K562 (cell line): ENCODE measurements around the gene KCNJ14. TPM values are rescaled to one million over a fixed set of nuclear protein-coding genes. Genes with fewer than 3 reads are reported as not detected.

Experiments
- ATAC-seq: fragments of 200-7000 bp; cut with Tn5 transposase; 3 replicates; pipeline ENCODE4 v1.9.1; 2020; ENCODE audit warnings: moderate library complexity
- BruUV-seq: library from RNA; stranded (reverse); fragments of 400-500 nt; replicated peaks from 2 replicates; lab custom pipeline; 2021; lab: Mats Ljungman, UMichigan
- CTCF ChIA-PET: fragments of 300-600 bp; formaldehyde crosslinking; extraction: SDS; loops from one replicate; lab custom pipeline; 2021; ENCODE audit warnings: low intra/inter-chr PET ratio; lab: Yijun Ruan, JAX
- POLR2A ChIA-PET: fragments of 300-600, 350-650 bp; sonication (Branson Sonifier 250); formaldehyde crosslinking; extraction: SDS; loops from one replicate; lab custom pipeline; 2021; ENCODE audit warnings: antibody characterized with exemption, inconsistent platforms; lab: Yijun Ruan, JAX
- DNase-seq, 4 experiments: peaks; one replicate each; pipeline versions ENCODE4 v3.0.0 to v3.0.0-alpha.2; 2011 to 2018; ENCODE audit warnings: low spot score in 3 of 4, mixed read lengths in 3 of 4; ENCODE audit errors: extremely low read depth in 1 of 4
- FAIRE-seq: peaks from 2 replicates; lab custom pipeline; 2011; peaks lifted over from hg19 to GRCh38; lab: Jason Lieb, UNC
- H2AFZ ChIP-seq: 2 replicates; pipeline ENCODE4 v1.6.0; 2011; ENCODE audit warnings: low read depth, low read length, control low read depth, inconsistent platforms
- H3K27ac ChIP-seq: fragments of 200-600 bp; 3 replicates; pipeline ENCODE4 v1.8.0; 2011; ENCODE audit warnings: low read depth, mild to moderate bottlenecking, control low read depth, inconsistent platforms, low read length, moderate library complexity, mixed read lengths; ENCODE audit errors: extremely low read depth
- H3K27me3 ChIP-seq, 2 experiments: fragments of 300-600 bp in 1 of 2; 2 replicates in 1 of 2; 3 replicates in 1 of 2; pipeline versions ENCODE4 v1.6.0 to v1.8.0; 2011; ENCODE audit warnings: inconsistent platforms in 2 of 2, low read length in 2 of 2, mild to moderate bottlenecking in 1 of 2, mixed read lengths in 1 of 2, moderate library complexity in 1 of 2; ENCODE audit not compliant: control insufficient read depth in 2 of 2, insufficient read depth in 2 of 2
- H3K36me3 ChIP-seq: fragments of 300-600 bp; 3 replicates; pipeline ENCODE4 v1.8.0; 2011; ENCODE audit warnings: mild to moderate bottlenecking, low read length, inconsistent platforms; ENCODE audit not compliant: control insufficient read depth, insufficient read depth
- H3K4me1 ChIP-seq, 2 experiments: fragments of 200-600 bp in 1 of 2; replicated peaks in 1 of 2; 2 replicates in 1 of 2; 3 replicates in 1 of 2; pipeline versions ENCODE4 v1.5.1 to v1.8.0; 2011; ENCODE audit warnings: inconsistent platforms in 2 of 2, low read length in 2 of 2, mild to moderate bottlenecking in 1 of 2, mixed read lengths in 1 of 2, moderate library complexity in 1 of 2; ENCODE audit not compliant: control insufficient read depth in 2 of 2, insufficient read depth in 2 of 2
- H3K4me2 ChIP-seq: 2 replicates; pipeline ENCODE4 v1.6.1; 2011; ENCODE audit warnings: low read length, control low read depth, inconsistent platforms, mixed read lengths; ENCODE audit not compliant: insufficient read depth
- H3K4me3 ChIP-seq: fragments of 200-600 bp; sonication (generic), shearing (Covaris generic); 2 replicates; pipeline ENCODE4 v1.5.1; 2016; ENCODE audit warnings: control low read depth, inconsistent platforms
- H3K79me2 ChIP-seq: fragments of 200-600 bp; 3 replicates; pipeline ENCODE4 v1.8.0; 2011; ENCODE audit warnings: low read length, inconsistent platforms; ENCODE audit not compliant: control insufficient read depth, insufficient read depth
- H3K9ac ChIP-seq, 2 experiments: 2 replicates each; pipeline versions ENCODE4 v1.6.0 to v1.6.1; 2011; ENCODE audit warnings: low read depth in 2 of 2, low read length in 2 of 2, control low read depth in 1 of 2, inconsistent platforms in 1 of 2, mild to moderate bottlenecking in 1 of 2, mixed read lengths in 1 of 2; ENCODE audit not compliant: insufficient read depth in 1 of 2
- H3K9me1 ChIP-seq: one replicate; pipeline ENCODE4 v1.6.0; 2011; ENCODE audit warnings: inconsistent platforms, mild to moderate bottlenecking, low read length, moderate library complexity; ENCODE audit not compliant: control insufficient read depth, insufficient read depth
- H3K9me3 ChIP-seq: replicated peaks from 2 replicates; pipeline ENCODE4 v1.5.1; 2011; ENCODE audit warnings: low read depth, low read length, inconsistent platforms; ENCODE audit not compliant: control insufficient read depth, insufficient read depth
- H4K20me1 ChIP-seq: replicated peaks from 2 replicates; pipeline ENCODE4 v1.6.1; 2011; ENCODE audit warnings: low read length, inconsistent platforms, mixed read lengths; ENCODE audit not compliant: control insufficient read depth, insufficient read depth
- CBFA2T3 ChIP-seq: fragments of 450-650 bp; IDR thresholded peaks from 2 replicates; pipeline ENCODE4 v1.6.1; 2017
- EGR1 ChIP-seq: fragments of 450-650 bp; conservative IDR thresholded peaks from 2 replicates; pipeline ENCODE4 v1.6.1; 2017; ENCODE audit warnings: mild to moderate bottlenecking
- KLF6 ChIP-seq: fragments of 250-450 bp; sonication (Bioruptor Pico); IDR thresholded peaks from 2 replicates; pipeline ENCODE4 v1.4.0; 2020; ENCODE audit warnings: mild to moderate bottlenecking, moderate library complexity, borderline replicate concordance
- MAZ ChIP-seq, 2 experiments: fragments of 450-650 bp in 1 of 2; sonication (generic) in 1 of 2; formaldehyde crosslinking; IDR thresholded peaks in 1 of 2; conservative IDR thresholded peaks in 1 of 2; 2 replicates each; pipeline versions ENCODE4 v1.4.0 to v1.5.0; 2020; ENCODE audit warnings: mild to moderate bottlenecking in 1 of 2, missing genetic modification reagents in 1 of 2
- PCBP1 ChIP-seq: fragments of 200-400 bp; formaldehyde crosslinking; IDR thresholded peaks from 2 replicates; pipeline ENCODE4 v1.6.1; 2018; ENCODE audit warnings: mild to moderate bottlenecking, low read depth, low read length; ENCODE audit not compliant: poor library complexity, severe bottlenecking
- TGIF2 ChIP-seq: sonication (generic); formaldehyde crosslinking; IDR thresholded peaks from 2 replicates; pipeline ENCODE4 v1.8.1; 2022; ENCODE audit warnings: mild to moderate bottlenecking, missing genetic modification reagents, moderate library complexity
- ZBTB7A ChIP-seq: IDR thresholded peaks from 2 replicates; pipeline ENCODE4 v1.6.1; 2011; ENCODE audit warnings: low read depth, mild to moderate bottlenecking, low read length, moderate library complexity, borderline replicate concordance; ENCODE audit not compliant: control insufficient read depth
- WGBS: fragments of 100-300 bp; shearing (Covaris generic); methylation state at CpG from one replicate; pipeline ENCODE4 v1.1.6; 2016; ENCODE audit warnings: low coverage, mixed read lengths; ENCODE audit not compliant: insufficient coverage; ENCODE audit errors: missing lambda C conversion rate; 5-methylcytosine and 5-hydroxymethylcytosine counted together
- in situ Hi-C: fragments of 300-500 bp; cut with MboI; formaldehyde crosslinking; loops from 4 replicates; pipeline ENCODE4 v1.15.0; 2018; ENCODE audit warnings: inconsistent platforms, mixed read lengths
- intact Hi-C: fragments of 100-400 bp; cut with micrococcal nuclease; formaldehyde crosslinking; loops from 2 replicates; pipeline ENCODE4 v1.14.2; 2022
- polyA plus RNA-seq, 8 experiments: library from polyadenylated mRNA; depleted of rRNA in 4 of 8; stranded (reverse) in 5 of 8; unstranded in 3 of 8; fragments of >200 nt; fragmentation: Nextera tagmentation in 2 of 8; fragmentation: Illumina TruSeq in 1 of 8; extraction: Ambion mirVana in 2 of 8; extraction: Trizol in 1 of 8; gene quantifications; 2 replicates each; pipeline versions ENCODE4 v1.2.1 to v1.2.3, GENCODE V29; 2011 to 2014; ENCODE audit warnings: inconsistent platforms in 1 of 8, missing spikeins in 1 of 8
- total RNA-seq, 7 experiments: library from RNA; depleted of rRNA in 6 of 7; stranded (reverse); fragments of >200 nt in 6 of 7; fragmentation: Illumina TruSeq in 2 of 7; extraction: Trizol in 2 of 7; gene quantifications; 2 replicates each; pipeline versions ENCODE4 v1.2.1 to v1.2.3, GENCODE V29; 2011 to 2021; ENCODE audit warnings: low replicate concordance in 1 of 7
- TF ChIP-seq, protein P1 (sequence below): conservative IDR thresholded peaks from 2 replicates; pipeline ENCODE4 v1.6.1; 2011; ENCODE audit warnings: low read depth, mild to moderate bottlenecking, low read length; ENCODE audit not compliant: control insufficient read depth
- TF ChIP-seq, protein P2 (sequence below): sonication (generic); formaldehyde crosslinking; IDR thresholded peaks from 2 replicates; pipeline ENCODE4 v1.8.1; 2023; ENCODE audit warnings: missing genetic modification reagents, mild to moderate bottlenecking, borderline replicate concordance
- TF ChIP-seq, protein P3 (sequence below), 2 experiments: IDR thresholded peaks; 2 replicates each; pipeline ENCODE4 v1.6.1; 2011; ENCODE audit warnings: borderline replicate concordance in 1 of 2, control low read depth in 1 of 2, low read depth in 1 of 2, low read length in 1 of 2, mild to moderate bottlenecking in 1 of 2, mixed read lengths in 1 of 2, moderate library complexity in 1 of 2; ENCODE audit not compliant: insufficient read depth in 1 of 2, insufficient read length in 1 of 2, poor library complexity in 1 of 2, severe bottlenecking in 1 of 2; ENCODE audit errors: extremely low read depth in 1 of 2

Gene KCNJ14
- total and polyA plus RNA-seq, 9 of the 15 experiments (the other 6 are each of a cell fraction or from before 2014, with no cell fraction given), result 0.15 to 1.6 (median 0.49) TPM

GRCh38 chr19:48490981-48491792 is 35.8 kb downstream of the KCNJ14 start:
- in situ Hi-C loops (no loop called here), intact Hi-C loops (loop anchor here (10.0 kb wide), 1 partner anchor 96 kb away; the partner anchor contains the start of genes GRIN2D and KDELR1)
- Histone ChIP-seq H3K4me1 (peaks cover 34 to 57% of the 10 kb centered on the region in 2 experiments), H4K20me1 (0 out of 2 replicates have a peak, but pooled peaks cover 4% of the 10 kb centered on the region), H2AFZ (peak overlapping the region; percentile 57; the same call in 1 of the 2 replicates), H3K27ac (peak overlapping the region; percentile 53; the same call in 1 of the 3 replicates), H3K9me1 (no peaks in the 10 kb centered on the region), H3K4me3 (no peak overlapping the region; the same call in 1 of the 2 replicates), H3K4me2 (peak overlapping the region; percentile 48), H3K79me2 (peaks cover 6% of the 10 kb centered on the region; the same call in 2 of the 3 replicates), H3K9ac (peak overlapping the region in 1 of 2 experiments; percentile 74; a peak in 3 of 4 replicates), H3K36me3 (peaks cover 2% of the 10 kb centered on the region; the same call in 1 of the 3 replicates), H3K27me3 (no peaks in the 10 kb centered on the region), H3K9me3 (no peaks in the 10 kb centered on the region)
- 14% methylated on average over 17 of the region's 50 CpGs for WGBS
- DNase-seq (peak; percentile 83 to 96 (median 94)), ATAC-seq (peak; percentile 46), FAIRE-seq (peak; percentile 19)
- BruUV-seq, result no TSS peak
- POLR2A ChIA-PET, result interaction anchor here (0.9 to 1.6 kb wide), 2 partner anchors 10 to 14 kb away, joined by 5 to 7 read pairs; no protein-coding TSS in a partner anchor
- CTCF ChIA-PET, result no interaction called here
- no peak for TF ChIP-seq TGIF2 (CRISPR knock-in tag)
- TF ChIP-seq EGR1, result peak; percentile 76
- TF ChIP-seq MAZ (CRISPR knock-in tag; conservative IDR thresholded peaks at IDR 0.05 in 1 of 2, IDR thresholded peaks at IDR 0.05 in 1 of 2), result 0 out of 4 replicates have a peak, but pooled peaks of 1 of the 2 experiments have one; percentile 30
- peak; percentile 25 for TF ChIP-seq PCBP1
- TF ChIP-seq, protein P1, sequence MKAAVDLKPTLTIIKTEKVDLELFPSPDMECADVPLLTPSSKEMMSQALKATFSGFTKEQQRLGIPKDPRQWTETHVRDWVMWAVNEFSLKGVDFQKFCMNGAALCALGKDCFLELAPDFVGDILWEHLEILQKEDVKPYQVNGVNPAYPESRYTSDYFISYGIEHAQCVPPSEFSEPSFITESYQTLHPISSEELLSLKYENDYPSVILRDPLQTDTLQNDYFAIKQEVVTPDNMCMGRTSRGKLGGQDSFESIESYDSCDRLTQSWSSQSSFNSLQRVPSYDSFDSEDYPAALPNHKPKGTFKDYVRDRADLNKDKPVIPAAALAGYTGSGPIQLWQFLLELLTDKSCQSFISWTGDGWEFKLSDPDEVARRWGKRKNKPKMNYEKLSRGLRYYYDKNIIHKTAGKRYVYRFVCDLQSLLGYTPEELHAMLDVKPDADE, result peak; percentile 61; the same call in 1 of the 2 replicates
- TF ChIP-seq KLF6, result no peak
- TF ChIP-seq, protein P2, sequence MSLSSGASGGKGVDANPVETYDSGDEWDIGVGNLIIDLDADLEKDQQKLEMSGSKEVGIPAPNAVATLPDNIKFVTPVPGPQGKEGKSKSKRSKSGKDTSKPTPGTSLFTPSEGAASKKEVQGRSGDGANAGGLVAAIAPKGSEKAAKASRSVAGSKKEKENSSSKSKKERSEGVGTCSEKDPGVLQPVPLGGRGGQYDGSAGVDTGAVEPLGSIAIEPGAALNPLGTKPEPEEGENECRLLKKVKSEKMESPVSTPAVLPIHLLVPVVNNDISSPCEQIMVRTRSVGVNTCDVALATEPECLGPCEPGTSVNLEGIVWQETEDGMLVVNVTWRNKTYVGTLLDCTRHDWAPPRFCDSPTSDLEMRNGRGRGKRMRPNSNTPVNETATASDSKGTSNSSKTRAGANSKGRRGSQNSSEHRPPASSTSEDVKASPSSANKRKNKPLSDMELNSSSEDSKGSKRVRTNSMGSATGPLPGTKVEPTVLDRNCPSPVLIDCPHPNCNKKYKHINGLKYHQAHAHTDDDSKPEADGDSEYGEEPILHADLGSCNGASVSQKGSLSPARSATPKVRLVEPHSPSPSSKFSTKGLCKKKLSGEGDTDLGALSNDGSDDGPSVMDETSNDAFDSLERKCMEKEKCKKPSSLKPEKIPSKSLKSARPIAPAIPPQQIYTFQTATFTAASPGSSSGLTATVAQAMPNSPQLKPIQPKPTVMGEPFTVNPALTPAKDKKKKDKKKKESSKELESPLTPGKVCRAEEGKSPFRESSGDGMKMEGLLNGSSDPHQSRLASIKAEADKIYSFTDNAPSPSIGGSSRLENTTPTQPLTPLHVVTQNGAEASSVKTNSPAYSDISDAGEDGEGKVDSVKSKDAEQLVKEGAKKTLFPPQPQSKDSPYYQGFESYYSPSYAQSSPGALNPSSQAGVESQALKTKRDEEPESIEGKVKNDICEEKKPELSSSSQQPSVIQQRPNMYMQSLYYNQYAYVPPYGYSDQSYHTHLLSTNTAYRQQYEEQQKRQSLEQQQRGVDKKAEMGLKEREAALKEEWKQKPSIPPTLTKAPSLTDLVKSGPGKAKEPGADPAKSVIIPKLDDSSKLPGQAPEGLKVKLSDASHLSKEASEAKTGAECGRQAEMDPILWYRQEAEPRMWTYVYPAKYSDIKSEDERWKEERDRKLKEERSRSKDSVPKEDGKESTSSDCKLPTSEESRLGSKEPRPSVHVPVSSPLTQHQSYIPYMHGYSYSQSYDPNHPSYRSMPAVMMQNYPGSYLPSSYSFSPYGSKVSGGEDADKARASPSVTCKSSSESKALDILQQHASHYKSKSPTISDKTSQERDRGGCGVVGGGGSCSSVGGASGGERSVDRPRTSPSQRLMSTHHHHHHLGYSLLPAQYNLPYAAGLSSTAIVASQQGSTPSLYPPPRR (CRISPR knock-in tag), result no peak
- TF ChIP-seq, protein P3, sequence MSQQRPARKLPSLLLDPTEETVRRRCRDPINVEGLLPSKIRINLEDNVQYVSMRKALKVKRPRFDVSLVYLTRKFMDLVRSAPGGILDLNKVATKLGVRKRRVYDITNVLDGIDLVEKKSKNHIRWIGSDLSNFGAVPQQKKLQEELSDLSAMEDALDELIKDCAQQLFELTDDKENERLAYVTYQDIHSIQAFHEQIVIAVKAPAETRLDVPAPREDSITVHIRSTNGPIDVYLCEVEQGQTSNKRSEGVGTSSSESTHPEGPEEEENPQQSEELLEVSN (IDR thresholded peaks at IDR 0.05; ENCODE audit: borderline replicate concordance in 1 of 2, extremely low read depth in 1 of 2, insufficient read depth in 1 of 2, insufficient read length in 1 of 2, low read depth in 1 of 2, low read length in 1 of 2, poor library complexity in 1 of 2, severe bottlenecking in 1 of 2), result peak in 1 of 2 experiments; percentile 51
- TF ChIP-seq ZBTB7A, result peak; percentile 74; the same call in 1 of the 2 replicates
- TF ChIP-seq CBFA2T3, result 0 out of 2 replicates have a peak, but pooled peaks have one; percentile 5
